CD4-positive, alpha-beta T cell treated with Interferon gamma for 1 hour (primary cell): Measurements from ENCODE around the gene HNRNPM.
"Not testable (repeated sequence)": the region's sequence is repeated elsewhere in the genome, so short reads cannot be mapped to it uniquely, and the experiment has no call there.

Experiments used
- DNase-seq: peaks from one replicate; pipeline ENCODE4 v3.0.0-alpha.2; 2020

HNRNPM gene

GRCh38 chr19:8514505-8515009 lies 69.8 kb downstream of the HNRNPM start:
- DNase-seq: not testable (repeated sequence)

- peak; percentile 63 for DNase-seq
These were observed 70.5 kb downstream of the HNRNPM start for GRCh38 chr19:8515317-8515716.

DNA sequence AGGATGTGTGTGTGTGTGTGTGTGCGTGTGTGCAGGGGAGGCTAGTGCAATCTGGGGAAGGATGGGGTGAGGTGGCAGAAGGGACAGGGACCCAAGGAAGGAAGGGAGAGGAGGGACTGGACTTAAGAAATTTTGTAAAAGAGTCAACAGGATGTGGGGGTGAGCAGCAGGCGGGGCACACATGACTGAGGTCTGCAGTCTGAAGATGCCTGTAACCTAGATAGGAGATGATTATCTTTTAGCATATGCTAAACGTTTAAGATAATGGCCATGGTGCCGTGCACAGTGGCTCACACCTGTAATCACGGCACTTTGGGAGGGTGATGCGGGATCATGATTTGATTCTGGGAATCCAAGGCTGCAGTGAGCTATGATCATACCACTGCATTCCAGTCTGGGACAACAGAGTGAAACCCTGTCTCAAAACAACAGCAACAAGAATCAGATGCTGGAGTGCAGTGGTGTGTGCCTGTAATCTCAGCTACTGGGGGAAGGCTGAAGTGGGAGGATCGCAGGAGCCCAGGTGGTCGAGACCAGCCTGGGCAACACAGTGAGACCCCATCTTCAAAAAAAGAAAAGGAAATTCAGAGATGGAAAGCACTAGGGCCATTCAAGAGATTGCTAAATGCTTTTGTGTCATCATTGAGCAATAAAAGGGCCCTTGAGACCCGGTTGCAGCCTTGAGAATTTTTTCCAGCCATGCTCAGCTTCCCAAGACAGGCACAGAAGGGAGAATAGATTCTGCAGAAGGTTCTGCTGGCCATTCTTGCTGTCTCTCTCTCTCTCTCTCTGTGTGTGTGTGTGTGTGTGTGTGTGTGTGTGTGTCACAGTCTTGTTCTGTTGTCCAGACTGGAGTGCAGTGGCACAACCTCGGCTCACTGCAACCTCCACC lies 73.0 kb downstream of the HNRNPM start:
- peak; percentile 60 for DNase-seq

GRCh38 chr19:8518536-8518935 lies 73.8 kb downstream of the HNRNPM start:
- DNase-seq: no peak

GRCh38 chr19:8519388-8519787 lies 74.6 kb downstream of the HNRNPM start:
- DNase-seq: no peak

GRCh38 chr19:8525401-8525684 lies 80.6 kb downstream of the HNRNPM start:
- DNase-seq: no peak

GRCh38 chr19:8526345-8527091 lies 81.7 kb downstream of the HNRNPM start:
- DNase-seq: peak; percentile 28

DNA sequence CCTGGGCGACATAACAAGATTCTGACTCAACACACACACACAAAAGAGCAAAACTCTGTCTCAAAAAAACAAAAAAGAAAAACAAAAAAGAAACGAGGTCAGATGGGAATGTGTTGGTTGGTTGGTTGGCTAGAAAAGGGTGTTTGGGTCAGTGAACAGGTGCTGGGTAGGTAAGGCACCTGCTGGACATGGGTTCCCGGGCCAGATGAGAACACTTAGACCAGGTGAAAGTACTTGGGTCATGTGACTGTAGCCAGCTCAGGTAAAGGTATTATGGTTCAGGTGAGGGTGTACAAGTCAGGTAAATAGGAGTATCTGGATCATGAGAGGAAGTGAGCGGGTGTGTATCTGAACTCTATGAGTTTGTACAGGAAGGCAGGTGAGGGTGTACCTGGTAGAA lies 83.7 kb downstream of the HNRNPM start:
- no peak for DNase-seq

DNA sequence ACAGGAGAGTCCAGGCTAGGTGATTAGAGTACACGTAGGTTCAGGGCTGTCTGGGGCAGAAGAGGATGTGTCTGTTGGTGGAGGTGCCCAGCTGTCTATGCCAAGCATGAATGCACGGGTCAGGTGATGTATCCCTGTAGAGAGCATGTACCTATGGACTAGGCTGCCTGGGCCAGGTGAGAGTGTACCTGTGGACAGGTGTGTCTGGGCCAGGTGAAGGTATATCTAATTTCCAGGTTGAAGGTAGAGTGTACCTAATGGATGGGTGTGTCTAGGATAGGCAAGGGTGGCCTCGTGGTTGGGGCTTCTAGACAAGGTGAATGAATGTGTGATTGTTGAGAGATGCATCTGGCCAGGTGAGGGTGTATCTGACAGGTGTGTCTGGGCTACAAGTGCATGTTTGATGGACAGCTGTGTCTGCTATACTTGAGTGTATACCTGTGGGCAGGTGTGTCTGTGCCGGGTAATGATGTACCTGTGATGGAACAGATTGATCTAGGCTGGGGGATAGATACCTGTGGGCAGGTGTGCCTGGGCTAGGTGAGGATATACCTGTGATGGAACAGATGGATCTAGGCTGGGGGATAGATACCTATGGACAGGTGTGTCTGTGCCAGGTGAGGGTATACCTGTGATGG lies 84.7 kb downstream of the HNRNPM start:
- DNase-seq: no peak

GRCh38 chr19:8530061-8530679 lies 85.4 kb downstream of the HNRNPM start:
- no peak for DNase-seq

- DNase-seq: no peak
These were observed 86.7 kb downstream of the HNRNPM start for GRCh38 chr19:8531470-8531869.

DNA sequence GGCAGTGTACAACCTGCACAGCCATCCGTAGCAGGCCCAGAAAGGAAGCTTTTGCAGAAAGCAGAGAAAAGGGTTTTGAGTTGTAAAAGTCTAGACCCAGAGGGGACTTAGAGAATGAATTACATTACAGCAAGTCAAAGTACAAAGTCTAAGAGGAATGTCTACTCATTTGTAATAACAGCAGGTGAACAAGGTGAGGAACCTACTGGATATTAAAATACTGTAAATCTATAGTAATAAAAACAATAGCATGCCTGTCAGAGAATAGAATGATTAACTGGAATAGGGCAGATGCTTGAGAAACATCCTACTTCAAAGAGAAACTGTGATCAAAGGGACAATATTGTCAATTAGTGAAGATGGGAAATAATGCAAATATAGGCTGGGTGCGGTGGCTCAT lies 87.5 kb downstream of the HNRNPM start:
- no peak for DNase-seq

GRCh38 chr19:8536282-8536681 lies 91.5 kb downstream of the HNRNPM start:
- no peak for DNase-seq

DNA sequence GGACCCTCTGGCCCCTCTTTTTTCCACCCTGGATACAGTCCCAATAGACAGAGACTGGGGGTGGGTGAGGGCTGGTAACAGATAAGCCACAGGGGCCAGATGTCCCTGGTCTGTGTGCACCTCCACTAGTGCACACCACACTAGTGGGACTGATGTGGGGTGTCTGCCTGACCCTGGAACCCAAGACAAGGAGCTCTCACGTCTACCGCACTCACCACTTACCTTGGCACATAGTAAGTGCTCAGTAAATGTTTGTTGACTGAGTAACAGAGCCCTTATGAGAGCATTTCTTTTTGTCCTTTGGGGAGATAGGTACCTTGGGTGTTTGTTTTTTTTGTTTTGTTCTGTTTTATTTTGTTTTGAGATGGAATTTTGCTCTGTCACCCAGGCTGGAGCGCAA lies 92.3 kb downstream of the HNRNPM start:
- DNase-seq: no peak
